Endodermal cell (in vitro differentiated cells): Measurements from ENCODE around the gene CCDC142. TPM values are rescaled to one million over a fixed set of nuclear protein-coding genes. Genes with fewer than 3 reads are reported as not detected.

Source experiments
- DNase-seq: peaks from one replicate; pipeline ENCODE4 v3.0.0-alpha.2; 2017
- H3K27ac ChIP-seq: 2 replicates; pipeline ENCODE4 v1.5.1; 2013; ENCODE audit warnings: mild to moderate bottlenecking, low read depth, low read length, moderate library complexity
- H3K27me3 ChIP-seq: 2 replicates; pipeline ENCODE4 v1.6.1; 2013; ENCODE audit warnings: mild to moderate bottlenecking, low read length, moderate library complexity; ENCODE audit not compliant: insufficient read depth, control insufficient read depth, poor library complexity, severe bottlenecking
- H3K36me3 ChIP-seq: 2 replicates; pipeline ENCODE4 v1.7.0; 2013; ENCODE audit warnings: mild to moderate bottlenecking, low read length, moderate library complexity; ENCODE audit not compliant: control insufficient read depth, insufficient read depth
- H3K4me1 ChIP-seq: one replicate; pipeline ENCODE4 v1.7.0; 2013; ENCODE audit warnings: low read length; ENCODE audit not compliant: control insufficient read depth, insufficient read depth
- H3K4me3 ChIP-seq: 2 replicates; pipeline ENCODE4 v1.5.1; 2013; ENCODE audit warnings: mild to moderate bottlenecking, low read length, moderate library complexity
- H3K9ac ChIP-seq: 2 replicates; pipeline ENCODE4 v1.6.1; 2013; ENCODE audit warnings: mild to moderate bottlenecking, low read length, moderate library complexity; ENCODE audit not compliant: poor library complexity, severe bottlenecking; ENCODE audit errors: extremely low read depth
- H3K9me3 ChIP-seq: 2 replicates; pipeline ENCODE4 v1.6.1; 2013; ENCODE audit warnings: mild to moderate bottlenecking, low read length, moderate library complexity; ENCODE audit not compliant: control insufficient read depth
- H3K27ac Mint-ChIP-seq: 2 replicates; pipeline ENCODE4 v1.8.0; 2020; ENCODE audit warnings: mixed read lengths
- H3K27me3 Mint-ChIP-seq: 2 replicates; pipeline ENCODE4 v1.8.0; 2021; ENCODE audit warnings: mild to moderate bottlenecking, mixed read lengths; ENCODE audit not compliant: insufficient read depth
- H3K36me3 Mint-ChIP-seq: 2 replicates; pipeline ENCODE4 v1.8.0; 2020; ENCODE audit warnings: low read depth, mixed read lengths
- H3K4me1 Mint-ChIP-seq: 2 replicates; pipeline ENCODE4 v1.8.0; 2020; ENCODE audit warnings: mixed read lengths
- H3K4me3 Mint-ChIP-seq: 2 replicates; pipeline ENCODE4 v1.8.0; 2020; ENCODE audit warnings: mild to moderate bottlenecking, moderate library complexity, mixed read lengths
- H3K9me3 Mint-ChIP-seq: 2 replicates; pipeline ENCODE4 v1.8.0; 2020; ENCODE audit warnings: mild to moderate bottlenecking, mixed read lengths
- WGBS, 2 experiments: methylation state at CpG; one replicate each; pipeline versions ENCODE4 v1.1.5 to v1.1.7; 2013; ENCODE audit warnings: missing lambda C conversion rate in 2 of 2, mixed read lengths in 1 of 2; ENCODE audit not compliant: insufficient coverage in 1 of 2, insufficient read length in 1 of 2; 5-methylcytosine and 5-hydroxymethylcytosine counted together
- total RNA-seq, 2 donors: library from RNA; stranded (reverse); fragmentation: NEBNext Ultra II Directional in 1 of 2; extraction: Animal tissue kit (Norgen Biotek cat#: 25700) in 1 of 2; gene quantifications; 2 replicates in 1 of 2; 3 replicates in 1 of 2; pipeline ENCODE4 v1.2.1, GENCODE V29; 2021
- TF ChIP-seq, protein P1 (sequence below): fragments of 200-600 bp; sonication (generic); conservative IDR thresholded peaks from 2 replicates; pipeline ENCODE4 v1.5.0; 2021; ENCODE audit warnings: antibody characterized with exemption, mild to moderate bottlenecking

CCDC142 gene
- total RNA-seq, 2 donors from 2014 or later, result 19.0 to 24.7 TPM

GRCh38 chr2:74515271-74515980 is 32.6 kb upstream of the CCDC142 start:
- peaks cover 96% of the 10 kb centered on the region for H3K27me3 Mint-ChIP-seq
- H3K9me3 ChIP-seq, result peaks cover 9% of the 10 kb centered on the region
- H3K4me1 ChIP-seq, result peaks cover 3% of the 10 kb centered on the region
- WGBS, 2 experiments, result 7 to 8% methylated on average over 24 to 60 of the region's 60 CpGs
- peaks cover 100% of the 10 kb centered on the region for H3K27me3 ChIP-seq
- H3K27ac Mint-ChIP-seq, result no peak overlapping the region
- H3K4me3 Mint-ChIP-seq, result peak overlapping the region; percentile 44
- peak; percentile 85 for DNase-seq
- H3K9ac ChIP-seq, result no peak overlapping the region
- H3K4me1 Mint-ChIP-seq, result peaks cover 9% of the 10 kb centered on the region
- TF ChIP-seq, protein P1, sequence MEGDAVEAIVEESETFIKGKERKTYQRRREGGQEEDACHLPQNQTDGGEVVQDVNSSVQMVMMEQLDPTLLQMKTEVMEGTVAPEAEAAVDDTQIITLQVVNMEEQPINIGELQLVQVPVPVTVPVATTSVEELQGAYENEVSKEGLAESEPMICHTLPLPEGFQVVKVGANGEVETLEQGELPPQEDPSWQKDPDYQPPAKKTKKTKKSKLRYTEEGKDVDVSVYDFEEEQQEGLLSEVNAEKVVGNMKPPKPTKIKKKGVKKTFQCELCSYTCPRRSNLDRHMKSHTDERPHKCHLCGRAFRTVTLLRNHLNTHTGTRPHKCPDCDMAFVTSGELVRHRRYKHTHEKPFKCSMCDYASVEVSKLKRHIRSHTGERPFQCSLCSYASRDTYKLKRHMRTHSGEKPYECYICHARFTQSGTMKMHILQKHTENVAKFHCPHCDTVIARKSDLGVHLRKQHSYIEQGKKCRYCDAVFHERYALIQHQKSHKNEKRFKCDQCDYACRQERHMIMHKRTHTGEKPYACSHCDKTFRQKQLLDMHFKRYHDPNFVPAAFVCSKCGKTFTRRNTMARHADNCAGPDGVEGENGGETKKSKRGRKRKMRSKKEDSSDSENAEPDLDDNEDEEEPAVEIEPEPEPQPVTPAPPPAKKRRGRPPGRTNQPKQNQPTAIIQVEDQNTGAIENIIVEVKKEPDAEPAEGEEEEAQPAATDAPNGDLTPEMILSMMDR, result peak; percentile 25
- H3K9me3 Mint-ChIP-seq, result peaks cover 9% of the 10 kb centered on the region
- H3K36me3 Mint-ChIP-seq, result peaks cover 2% of the 10 kb centered on the region
- no peak overlapping the region for H3K27ac ChIP-seq
- H3K36me3 ChIP-seq, result no peaks in the 10 kb centered on the region
- H3K4me3 ChIP-seq, result no peak overlapping the region

- Mint-ChIP-seq H3K27me3 (peaks cover 96% of the 10 kb centered on the region), H3K36me3 (peaks cover 2% of the 10 kb centered on the region), H3K4me1 (peaks cover 9% of the 10 kb centered on the region), H3K9me3 (peaks cover 9% of the 10 kb centered on the region), H3K4me3 (peak within 1 kb of the TSS; percentile 44), H3K27ac (no peak within 1 kb of the TSS)
- Histone ChIP-seq H3K27ac (no peak within 1 kb of the TSS), H3K9ac (no peak within 1 kb of the TSS), H3K9me3 (peaks cover 9% of the 10 kb centered on the region), H3K4me1 (peaks cover 3% of the 10 kb centered on the region), H3K36me3 (no peaks in the 10 kb centered on the region), H3K4me3 (no peak within 1 kb of the TSS), H3K27me3 (peaks cover 100% of the 10 kb centered on the region)
- 3 to 5% methylated on average over 16 to 82 of the region's 82 CpGs for WGBS, 2 experiments
- DNase-seq, result peak; percentile 76
- TF ChIP-seq, protein P1, result no peak
These were observed 31.8 kb upstream of the CCDC142 start, which contains the start of gene TLX2 for GRCh38 chr2:74514368-74515270. Gene TLX2, plus strand, starts transcription at chr2:74514450. Its CDS starts 357 bp downstream, at chr2:74514807.

- peaks cover 9% of the 10 kb centered on the region for H3K9me3 Mint-ChIP-seq
- peaks cover 10% of the 10 kb centered on the region for H3K4me1 Mint-ChIP-seq
- H3K9ac ChIP-seq, result no peak overlapping the region
- H3K4me1 ChIP-seq, result peaks cover 3% of the 10 kb centered on the region
- H3K36me3 Mint-ChIP-seq, result peaks cover 2% of the 10 kb centered on the region
- WGBS, 2 experiments, result 2 to 3% methylated on average over 9 to 52 of the region's 52 CpGs
- peak overlapping the region; percentile 42 for H3K4me3 Mint-ChIP-seq
- TF ChIP-seq, protein P1, result no peak
- peak; percentile 71 for DNase-seq
- H3K27me3 ChIP-seq, result peaks cover 93% of the 10 kb centered on the region
- peaks cover 9% of the 10 kb centered on the region for H3K9me3 ChIP-seq
- no peak overlapping the region for H3K4me3 ChIP-seq
- peaks cover 89% of the 10 kb centered on the region for H3K27me3 Mint-ChIP-seq
- no peak overlapping the region for H3K27ac Mint-ChIP-seq
- no peak overlapping the region for H3K27ac ChIP-seq
- no peaks in the 10 kb centered on the region for H3K36me3 ChIP-seq
These were observed 31.0 kb upstream of the CCDC142 start for GRCh38 chr2:74513605-74514367.
